Measurements from ENCODE around the gene WARS2. TPM values are rescaled to one million over a fixed set of nuclear protein-coding genes. Genes with fewer than 3 reads are reported as not detected.

Gene WARS2
- polyA plus RNA-seq, 1 experiment: 12.6 TPM

DNA sequence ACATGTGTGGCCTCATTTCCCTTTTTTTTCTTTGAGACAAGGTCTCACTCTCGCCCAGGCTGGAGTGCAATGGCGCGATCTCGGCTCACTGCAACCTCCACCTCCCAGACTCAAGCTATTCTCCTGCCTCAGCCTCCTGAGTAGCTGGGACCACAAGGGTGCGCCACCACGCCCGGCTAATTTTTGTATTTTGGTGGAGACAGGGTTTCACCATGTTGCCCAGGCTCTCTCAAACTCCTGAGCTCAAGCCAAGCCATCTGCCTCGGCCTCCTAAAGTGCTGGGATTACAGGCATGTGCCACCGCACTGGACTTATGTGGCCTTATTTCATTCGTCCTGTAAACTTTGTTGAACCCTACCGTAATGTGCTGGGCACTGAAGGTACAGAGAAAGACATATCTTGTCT is 569 bp upstream of the WARS2 start:
- Histone ChIP-seq H3K9me3 (ENCODE audit: control insufficient read depth, insufficient read depth, low read length) (no peaks in the 10 kb centered on the region), H3K27ac (ENCODE audit: low read depth, low read length) (no peak overlapping the region), H3K4me3 (ENCODE audit: low read depth, low read length) (peak overlapping the region; percentile 78), H3K27me3 (ENCODE audit: control insufficient read depth, insufficient read depth, low read length) (no peaks in the 10 kb centered on the region)
- DNase-seq (ENCODE audit: low read depth, low spot score): no peak
- peak; percentile 39 for TF ChIP-seq CTCF (IDR thresholded peaks at IDR 0.05; ENCODE audit: low read depth, low read length)
- ChIA-PET POLR2A (interaction anchor here (1.0 kb wide), 1 partner anchor 19 kb away, joined by 11 read pairs; no protein-coding TSS in a partner anchor), CTCF (interaction anchor here (0.6 to 1.2 kb wide), 10 partner anchors 9 to 468 kb away, joined by 3 to 7 read pairs (median 3); no protein-coding TSS in a partner anchor)

DNA sequence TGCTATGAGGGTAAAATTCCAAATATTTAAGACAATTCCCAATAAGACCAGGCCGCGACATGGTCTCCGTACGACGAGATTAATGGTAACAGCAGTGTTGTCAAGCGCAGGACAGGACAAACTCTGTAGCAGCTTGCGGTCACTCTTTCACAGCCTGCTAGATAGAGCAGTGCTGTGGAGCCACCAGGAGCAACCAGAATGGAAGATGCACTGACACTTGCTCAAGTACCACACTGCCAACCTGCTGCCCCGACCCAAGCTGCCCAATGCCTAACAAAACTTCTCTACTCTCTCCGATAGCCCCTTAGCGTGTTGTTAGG is 636 bp downstream of the WARS2 start:
- Histone ChIP-seq H3K27ac (ENCODE audit: low read depth, low read length) (peak overlapping the region; percentile 99), H3K4me3 (ENCODE audit: low read depth, low read length) (peak overlapping the region; percentile 78), H3K27me3 (ENCODE audit: control insufficient read depth, insufficient read depth, low read length) (no peaks in the 10 kb centered on the region), H3K9me3 (ENCODE audit: control insufficient read depth, insufficient read depth, low read length) (no peaks in the 10 kb centered on the region)
- TF ChIP-seq CTCF (IDR thresholded peaks at IDR 0.05; ENCODE audit: low read depth, low read length): no peak
- ChIA-PET CTCF (interaction anchor here (1.1 to 1.2 kb wide), 2 partner anchors 21 to 25 kb away, joined by 3 read pairs; no protein-coding TSS in a partner anchor), POLR2A (interaction anchor here (1.0 kb wide), 1 partner anchor 21 kb away, joined by 11 read pairs; no protein-coding TSS in a partner anchor)
- DNase-seq (ENCODE audit: low read depth, low spot score): no peak

- DNase-seq (ENCODE audit: low read depth, low spot score): no peak
- no peak for TF ChIP-seq CTCF (IDR thresholded peaks at IDR 0.05; ENCODE audit: low read depth, low read length)
- CTCF ChIA-PET: no interaction called here
- Histone ChIP-seq H3K27ac (ENCODE audit: low read depth, low read length) (no peak overlapping the region), H3K4me3 (ENCODE audit: low read depth, low read length) (peak overlapping the region; percentile 78), H3K27me3 (ENCODE audit: control insufficient read depth, insufficient read depth, low read length) (no peaks in the 10 kb centered on the region), H3K9me3 (ENCODE audit: control insufficient read depth, insufficient read depth, low read length) (no peaks in the 10 kb centered on the region)
- POLR2A ChIA-PET: no interaction called here
Measured at GRCh38 chr1:119139403-119139802, 1.1 kb downstream of the WARS2 start.

- POLR2A ChIA-PET: no interaction called here
- no peak for DNase-seq (ENCODE audit: low read depth, low spot score)
- TF ChIP-seq CTCF (IDR thresholded peaks at IDR 0.05; ENCODE audit: low read depth, low read length): no peak
- Histone ChIP-seq H3K4me3 (ENCODE audit: low read depth, low read length) (no peak overlapping the region), H3K27me3 (ENCODE audit: control insufficient read depth, insufficient read depth, low read length) (no peaks in the 10 kb centered on the region), H3K27ac (ENCODE audit: low read depth, low read length) (no peak overlapping the region), H3K9me3 (ENCODE audit: control insufficient read depth, insufficient read depth, low read length) (no peaks in the 10 kb centered on the region)
- CTCF ChIA-PET: no interaction called here
Measured at GRCh38 chr1:119136401-119136800, 4.1 kb downstream of the WARS2 start.

GRCh38 chr1:119133987-119134386 is 6.5 kb downstream of the WARS2 start:
- Histone ChIP-seq H3K27me3 (ENCODE audit: control insufficient read depth, insufficient read depth, low read length) (no peaks in the 10 kb centered on the region), H3K4me3 (ENCODE audit: low read depth, low read length) (no peak overlapping the region), H3K9me3 (ENCODE audit: control insufficient read depth, insufficient read depth, low read length) (no peaks in the 10 kb centered on the region), H3K27ac (ENCODE audit: low read depth, low read length) (no peak overlapping the region)
- ChIA-PET CTCF (interaction anchor here (0.7 kb wide), 1 partner anchor 990 kb away, joined by 5 read pairs; no protein-coding TSS in a partner anchor), POLR2A (no interaction called here)
- no peak for TF ChIP-seq CTCF (IDR thresholded peaks at IDR 0.05; ENCODE audit: low read depth, low read length)
- DNase-seq (ENCODE audit: low read depth, low spot score): peak; percentile 8

Data from AG04450 (cell line).